Pancreas (tissue), 10 donors: ENCODE results near the gene BBOF1. TPM values are rescaled to one million over a fixed set of nuclear protein-coding genes. Genes with fewer than 3 reads are reported as not detected.

ENCODE experiments used
- ATAC-seq, 4 donors: fragments of 200-7000 bp; cut with Tn5 transposase; one replicate each; pipeline versions ENCODE4 v1.8.0 to v1.9.1; 2020; ENCODE audit warnings: mild to moderate bottlenecking in 4 of 4, moderate library complexity in 4 of 4
- DNase-seq, 6 donors: peaks; one replicate each; pipeline ENCODE4 v3.0.0-alpha.2; 2020
- FAIRE-seq: peaks from 2 replicates; lab custom pipeline; 2012; peaks lifted over from hg19 to GRCh38; lab: Jason Lieb, UNC
- H3K27ac ChIP-seq, 4 donors: fragments of 200-600 bp; sonication (generic); 1 replicate in 3 of 4; 2 replicates in 1 of 4; pipeline versions ENCODE4 v1.5.0 to v1.8.0; 2020
- H3K27me3 ChIP-seq, 4 donors: fragments of 200-600 bp; one replicate each; pipeline ENCODE4 v1.8.0; 2021
- H3K36me3 ChIP-seq, 3 donors: fragments of 200-600 bp; sonication (generic) in 1 of 3; one replicate each; pipeline versions ENCODE4 v1.5.0 to v1.8.0; 2020 to 2021
- H3K4me1 ChIP-seq, 3 donors: fragments of 200-600 bp; one replicate each; pipeline ENCODE4 v1.8.0; 2021
- H3K4me3 ChIP-seq, 4 donors: fragments of 200-600 bp; sonication (generic) in 2 of 4; one replicate each; pipeline versions ENCODE4 v1.5.0 to v1.8.0; 2020 to 2021
- H3K9me3 ChIP-seq, 4 donors: fragments of 200-600 bp; one replicate each; pipeline ENCODE4 v1.8.0; 2021
- CTCF ChIP-seq, 4 donors: fragments of 200-600 bp; sonication (generic) in 3 of 4; IDR thresholded peaks; one replicate each; pipeline versions ENCODE4 v1.5.0 to v1.8.0; 2021; ENCODE audit warnings: antibody characterized with exemption in 4 of 4
- WGBS, 2 donors: extraction: QIAGEN DNeasy Blood & Tissue Kit; methylation state at CpG; one replicate each; pipeline ENCODE4 v1.1.7; 2013; 5-methylcytosine and 5-hydroxymethylcytosine counted together
- intact Hi-C, 3 donors: fragments of 100-400 bp; cut with DNase I; formaldehyde crosslinking; loops; one replicate each; pipeline versions ENCODE4 v1.11.1 to v1.14.2; 2022
- polyA plus RNA-seq, 2 donors: library from polyadenylated mRNA; stranded (reverse); fragments of 200-250 nt; gene quantifications; one replicate each; pipeline ENCODE4 v1.2.3, GENCODE V29; 2013
- total RNA-seq, 6 donors: library from RNA; stranded (reverse); fragmentation: NEBNext Ultra II Directional in 4 of 6; extraction: Animal tissue kit (Norgen Biotek cat#: 25700) in 4 of 6; gene quantifications; one replicate each; pipeline versions ENCODE4 v1.2.1 to v1.2.4, GENCODE V29; 2021 to 2023
- donor health status: healthy with polysubstance abuse.
- donor health status: DM: no; HTN: no; CAD: no; lungs with moderate emphysema.
- donor health status: DM: no; HTN: no; CAD: no.
- donor health status: control.
- donor health status: control.
- donor health status: Bipolar disorder and iron deficiency.
- donor health status: DM: yes; HTN: yes; CAD: no.
- donor health status: DM: no; HTN: no; CAD: no.
- donor health status: DM: no; HTN: no; CAD: no.
- donor health status: DM: yes; HTN: yes; CAD: no.

The BBOF1 gene
- total and polyA plus RNA-seq, 8 donors: 1.0 to 4.6 (median 2.0) TPM

GRCh38 chr14:74084277-74085046, 65.3 kb downstream of the BBOF1 start, which contains the start of the genes ALDH6A1 and LIN52:
TSS of gene ALDH6A1 (minus strand) at chr14:74084453. CDS start at chr14:74084394, 59 bp downstream.
TSS of gene LIN52 (plus strand) at chr14:74084956. CDS start at chr14:74084975, 19 bp downstream.
- DNase-seq: peak; percentile 99 to 100 (median 100)
- FAIRE-seq: peak; percentile 99

GRCh38 chr14:74085047-74085637, 66.0 kb downstream of the BBOF1 start:
- DNase-seq (peak in 2 of 6 donors; percentile 23 to 58), ATAC-seq (peak in 3 of 4 donors; percentile 3 to 5 (median 5)), FAIRE-seq (no peak)
- TF ChIP-seq CTCF (IDR thresholded peaks at IDR 0.05): no peak
- Histone ChIP-seq H3K27me3 (no peaks in the 10 kb centered on the region), H3K4me3 (peak overlapping the region; percentile 58 to 72 (median 70)), H3K9me3 (no peaks in the 10 kb centered on the region), H3K36me3 (no peaks in the 10 kb centered on the region), H3K4me1 (peaks cover 8 to 23% (median 12%) of the 10 kb centered on the region in 3 donors), H3K27ac (peak overlapping the region; percentile 36 to 68 (median 54))
- WGBS, 2 donors: 0% methylated on average over 26 of the region's 26 CpGs
- intact Hi-C loops: no loop called here

More at GRCh38 chr14:74084277-74085046, 65.3 kb downstream of the BBOF1 start, which contains the start of the genes ALDH6A1 and LIN52:
- Histone ChIP-seq H3K4me3 (peak within 1 kb of the TSS; percentile 58 to 74 (median 71)), H3K9me3 (no peaks in the 10 kb centered on the region), H3K36me3 (no peaks in the 10 kb centered on the region), H3K27ac (peak within 1 kb of the TSS; percentile 68 to 92 (median 79)), H3K27me3 (no peaks in the 10 kb centered on the region), H3K4me1 (peaks cover 8 to 23% (median 12%) of the 10 kb centered on the region in 3 donors)
- peak; percentile 91 to 97 (median 94) for ATAC-seq
- intact Hi-C loops: no loop called here
- no peak for TF ChIP-seq CTCF (IDR thresholded peaks at IDR 0.05)
- 1% methylated on average over 46 of the region's 46 CpGs for WGBS, 2 donors

- Histone ChIP-seq H3K4me3 (peak overlapping the region in 2 of 4 donors; percentile 70 to 71), H3K36me3 (no peaks in the 10 kb centered on the region), H3K27ac (no peak overlapping the region), H3K9me3 (no peaks in the 10 kb centered on the region), H3K4me1 (peaks cover 8 to 22% (median 12%) of the 10 kb centered on the region in 3 donors), H3K27me3 (no peaks in the 10 kb centered on the region)
- no peak for TF ChIP-seq CTCF (IDR thresholded peaks at IDR 0.05)
- WGBS, 2 donors: 77 to 84% methylated on average over 1 of the region's 1 CpG
- intact Hi-C loops: no loop called here
- DNase-seq (no peak), ATAC-seq (no peak), FAIRE-seq (no peak)
Measured at GRCh38 chr14:74085828-74086227, 66.7 kb downstream of the BBOF1 start.

GRCh38 chr14:74089251-74090020, 70.3 kb downstream of the BBOF1 start:
- H3K9me3 ChIP-seq: no peaks in the 10 kb centered on the region
- TF ChIP-seq CTCF (IDR thresholded peaks at IDR 0.05): no peak
- ATAC-seq (no peak), DNase-seq (no peak), FAIRE-seq (no peak)
- H3K27me3 ChIP-seq: no peaks in the 10 kb centered on the region
- H3K27ac ChIP-seq: no peak overlapping the region
- WGBS, 2 donors: 91 to 95% methylated on average over 8 of the region's 8 CpGs
- H3K4me3 ChIP-seq: no peak overlapping the region
- intact Hi-C loops: no loop called here
- peaks cover 0 to 9% (median 8%) of the 10 kb centered on the region in 3 donors for H3K4me1 ChIP-seq
- peaks cover 0 to 2% (median 0%) of the 10 kb centered on the region in 3 donors for H3K36me3 ChIP-seq
